Neural cell (in vitro differentiated cells): ENCODE results near the gene CLDN34. TPM values are rescaled to one million over a fixed set of nuclear protein-coding genes. Genes with fewer than 3 reads are reported as not detected.

Source experiments
- H2AFZ ChIP-seq: fragments of 200-600, 300-800 bp; sonication (generic), shearing (Covaris generic); 2 replicates; pipeline ENCODE4 v1.6.0; 2014; ENCODE audit warnings: low read depth, mild to moderate bottlenecking, antibody characterized with exemption, low read length, moderate library complexity
- H3F3A ChIP-seq: fragments of 200-600 bp; shearing (Covaris generic); 2 replicates; pipeline ENCODE4 v1.6.1; 2016; ENCODE audit warnings: mild to moderate bottlenecking, moderate library complexity, mixed read lengths, antibody characterized with exemption, low read length; ENCODE audit not compliant: insufficient read depth, poor library complexity, severe bottlenecking
- H3K27ac ChIP-seq: fragments of 200-600, 300-800 bp; sonication (generic), shearing (Covaris generic); 2 replicates; pipeline ENCODE4 v1.5.1; 2014; ENCODE audit warnings: mild to moderate bottlenecking, low read length, moderate library complexity
- H3K27me3 ChIP-seq: fragments of 300-800, 200-600 bp; sonication (generic), shearing (Covaris generic); 2 replicates; pipeline ENCODE4 v1.6.0; 2014; ENCODE audit warnings: mild to moderate bottlenecking, low read depth, low read length, moderate library complexity; ENCODE audit not compliant: insufficient read depth
- H3K36me3 ChIP-seq: fragments of 300-800, 200-600 bp; sonication (generic), shearing (Covaris generic); 2 replicates; pipeline ENCODE4 v1.5.1; 2014; ENCODE audit warnings: mild to moderate bottlenecking, antibody characterized with exemption, low read length, moderate library complexity; ENCODE audit not compliant: insufficient read depth
- H3K4me2 ChIP-seq: fragments of 300-800, 200-600 bp; sonication (generic), shearing (Covaris generic); 2 replicates; pipeline ENCODE4 v1.6.0; 2014; ENCODE audit warnings: mild to moderate bottlenecking, low read length
- H3K4me3 ChIP-seq: fragments of 300-800, 200-600 bp; sonication (generic), shearing (Covaris generic); 2 replicates; pipeline ENCODE4 v1.5.1; 2014; ENCODE audit warnings: mild to moderate bottlenecking, low read length, moderate library complexity
- H3K79me2 ChIP-seq: fragments of 200-600 bp; shearing (Covaris generic); replicated peaks from 2 replicates; pipeline ENCODE4 v1.6.0; 2014; ENCODE audit warnings: mild to moderate bottlenecking, low read length, moderate library complexity; ENCODE audit not compliant: insufficient read depth
- H3K9ac ChIP-seq: fragments of 300-800, 200-600 bp; sonication (generic), shearing (Covaris generic); 2 replicates; pipeline ENCODE4 v1.6.1; 2016; ENCODE audit warnings: mild to moderate bottlenecking, low read length, mixed read lengths
- H3K9me2 ChIP-seq: fragments of 200-600 bp; shearing (Covaris generic); 2 replicates; pipeline ENCODE4 v1.6.1; 2016; ENCODE audit warnings: mild to moderate bottlenecking, low read length, mixed read lengths; ENCODE audit not compliant: insufficient read depth
- H3K9me3 ChIP-seq: fragments of 200-600, 300-800 bp; sonication (generic), shearing (Covaris generic); 2 replicates; pipeline ENCODE4 v1.6.1; 2016; ENCODE audit warnings: mild to moderate bottlenecking, mixed run types, low read length, moderate library complexity, mixed read lengths
- H4K20me1 ChIP-seq: fragments of 200-600 bp; shearing (Covaris generic); 2 replicates; pipeline ENCODE4 v1.6.1; 2016; ENCODE audit warnings: mild to moderate bottlenecking, mixed run types; ENCODE audit not compliant: insufficient read depth
- CTCF ChIP-seq: fragments of 450-650 bp; IDR thresholded peaks from 2 replicates; pipeline ENCODE4 v1.5.1; 2014; ENCODE audit warnings: antibody characterized with exemption, mild to moderate bottlenecking, moderate library complexity; ENCODE audit not compliant: poor library complexity, severe bottlenecking
- EP300 ChIP-seq: fragments of 450-650 bp; conservative IDR thresholded peaks from 2 replicates; pipeline ENCODE4 v1.6.1; 2014; ENCODE audit warnings: antibody characterized with exemption, mild to moderate bottlenecking, moderate library complexity; ENCODE audit not compliant: poor library complexity, severe bottlenecking
- EZH2 ChIP-seq: fragments of 200-600, 300-800 bp; shearing (Covaris generic), sonication (generic); IDR thresholded peaks from 2 replicates; pipeline ENCODE4 v1.6.1; 2014; ENCODE audit warnings: antibody characterized with exemption, low read length, borderline replicate concordance, mild to moderate bottlenecking; ENCODE audit not compliant: insufficient read depth, poor library complexity, severe bottlenecking
- MXI1 ChIP-seq: fragments of 450-650 bp; conservative IDR thresholded peaks from 2 replicates; pipeline ENCODE4 v1.6.1; 2014; ENCODE audit warnings: antibody characterized with exemption, mild to moderate bottlenecking; ENCODE audit not compliant: poor library complexity, severe bottlenecking
- POLR2AphosphoS5 ChIP-seq: IDR thresholded peaks from 2 replicates; pipeline ENCODE4 v1.6.1; 2012
- RAD21 ChIP-seq: fragments of 450-650 bp; conservative IDR thresholded peaks from 2 replicates; pipeline ENCODE4 v1.6.1; 2014; ENCODE audit warnings: antibody characterized with exemption, mild to moderate bottlenecking, moderate library complexity
- REST ChIP-seq: IDR thresholded peaks from 2 replicates; pipeline ENCODE4 v1.6.1; 2012; ENCODE audit warnings: borderline replicate concordance
- SMC3 ChIP-seq: fragments of 450-650 bp; conservative IDR thresholded peaks from 2 replicates; pipeline ENCODE4 v1.6.1; 2014; ENCODE audit warnings: antibody characterized with exemption, mild to moderate bottlenecking, moderate library complexity; ENCODE audit not compliant: poor library complexity
- TAF1 ChIP-seq: IDR thresholded peaks from 2 replicates; pipeline ENCODE4 v1.6.1; 2012; ENCODE audit warnings: low read depth
- polyA plus RNA-seq: library from polyadenylated mRNA; depleted of rRNA; stranded (reverse); fragments of >200 nt; gene quantifications from 2 replicates; pipeline ENCODE4 v1.2.3, GENCODE V29; 2014

The CLDN34 gene
- polyA plus RNA-seq, 1 donor from 2014 or later = not detected

DNA sequence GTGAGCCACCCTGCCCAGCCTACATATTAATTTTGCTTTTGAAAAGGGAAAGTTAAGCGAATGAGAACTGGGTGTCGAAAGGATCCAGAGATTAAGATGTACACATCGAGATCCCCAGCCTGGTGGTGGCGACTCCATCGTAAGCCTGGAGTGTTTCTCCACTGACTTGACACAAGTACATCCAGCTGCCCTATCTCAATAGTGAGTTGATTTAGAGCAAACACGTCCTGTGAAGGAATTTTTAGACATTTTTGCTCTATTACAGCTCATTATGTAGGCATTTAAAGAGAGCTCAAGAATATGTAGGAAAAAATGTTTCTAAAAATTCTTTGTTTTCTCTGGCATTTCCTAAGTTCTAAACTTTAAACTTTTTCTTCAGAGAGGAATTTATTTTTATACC lies 11.7 kb upstream of the CLDN34 start:
- Histone ChIP-seq H2AFZ (no peak overlapping the region), H3K9me2 (no peaks in the 10 kb centered on the region), H3K36me3 (no peaks in the 10 kb centered on the region), H3K79me2 (no peaks in the 10 kb centered on the region), H3K4me2 (no peak overlapping the region), H3F3A (no peaks in the 10 kb centered on the region), H3K4me3 (no peak overlapping the region), H3K27ac (no peak overlapping the region), H4K20me1 (no peaks in the 10 kb centered on the region), H3K27me3 (no peaks in the 10 kb centered on the region), H3K9me3 (no peaks in the 10 kb centered on the region), H3K9ac (no peak overlapping the region)
- no peak for TF ChIP-seq RAD21
- no peak for TF ChIP-seq REST
- no peak for TF ChIP-seq MXI1
- TF ChIP-seq CTCF = no peak
- no peak for TF ChIP-seq EP300
- TF ChIP-seq POLR2AphosphoS5 = no peak
- no peak for TF ChIP-seq EZH2
- TF ChIP-seq TAF1 = no peak
- no peak for TF ChIP-seq SMC3

- H3K4me2 ChIP-seq = no peak overlapping the region
- H3K36me3 ChIP-seq = no peaks in the 10 kb centered on the region
- no peak overlapping the region for H3K4me3 ChIP-seq
- no peaks in the 10 kb centered on the region for H4K20me1 ChIP-seq
- no peaks in the 10 kb centered on the region for H3K9me3 ChIP-seq
- TF ChIP-seq MXI1 = no peak
- TF ChIP-seq REST = no peak
- TF ChIP-seq EP300 = no peak
- no peak for TF ChIP-seq EZH2
- TF ChIP-seq TAF1 = no peak
- no peak for TF ChIP-seq CTCF
- no peak for TF ChIP-seq RAD21
- TF ChIP-seq POLR2AphosphoS5 = no peak
- no peak for TF ChIP-seq SMC3
- no peaks in the 10 kb centered on the region for H3K9me2 ChIP-seq
- no peaks in the 10 kb centered on the region for H3K27me3 ChIP-seq
- H3F3A ChIP-seq = no peaks in the 10 kb centered on the region
- H3K27ac ChIP-seq = no peak overlapping the region
- H3K79me2 ChIP-seq = no peaks in the 10 kb centered on the region
- H2AFZ ChIP-seq = no peak overlapping the region
- no peak overlapping the region for H3K9ac ChIP-seq
Measured at GRCh38 chrX:9957743-9958142, 9.4 kb upstream of the CLDN34 start.
